Measurements from ENCODE around the gene SCT.

The SCT gene

GRCh38 chr11:608791-609251 lies 18.2 kb downstream of the SCT start:
- H3K9me3 Mint-ChIP-seq: no peaks in the 10 kb centered on the region
- H3K4me1 Mint-ChIP-seq: peaks cover 5% of the 10 kb centered on the region
- H3K4me3 Mint-ChIP-seq: no peak overlapping the region
- DNase-seq (ENCODE audit: low spot score in 2 of 2): no peak
- peaks cover 38% of the 10 kb centered on the region for H3K36me3 Mint-ChIP-seq (ENCODE audit: insufficient read depth)
- H3K27me3 Mint-ChIP-seq: no peaks in the 10 kb centered on the region
- ATAC-seq (replicated peaks; ENCODE audit: extremely low read depth, poor library complexity, severe bottlenecking): no peak
- H3K27ac Mint-ChIP-seq (ENCODE audit: low read depth): no peak overlapping the region

DNA sequence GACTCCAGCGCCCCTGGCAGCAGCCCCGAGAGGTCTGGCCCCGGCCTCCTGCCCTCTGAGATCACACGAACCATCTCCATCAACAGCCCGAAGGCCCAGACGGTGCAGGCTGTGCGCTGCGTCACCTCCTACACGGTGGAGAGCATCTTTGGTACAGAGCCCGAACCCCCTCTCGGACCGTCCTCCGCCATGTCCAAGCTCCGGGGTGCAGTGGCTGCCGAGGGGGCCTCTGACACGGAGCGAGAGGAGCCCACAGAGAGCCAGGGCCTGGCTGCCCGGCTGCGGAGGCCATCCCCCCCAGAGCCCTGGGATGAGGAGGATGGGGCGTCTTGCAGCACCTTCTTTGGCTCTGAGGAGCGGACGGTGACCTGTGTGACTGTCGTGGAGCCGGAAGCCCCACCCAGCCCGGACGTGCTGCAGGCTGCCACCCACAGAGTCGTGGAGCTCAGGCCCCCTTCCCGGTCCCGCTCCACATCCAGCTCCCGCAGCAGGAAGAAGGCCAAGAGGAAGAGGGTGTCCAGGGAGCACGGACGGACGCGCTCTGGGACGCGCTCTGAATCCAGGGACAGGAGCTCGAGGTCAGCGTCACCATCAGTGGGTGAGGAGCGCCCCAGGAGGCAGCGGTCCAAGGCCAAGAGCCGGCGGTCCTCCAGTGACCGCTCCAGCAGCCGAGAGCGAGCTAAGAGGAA lies 18.9 kb downstream of the SCT start:
- no peak for DNase-seq (ENCODE audit: low spot score in 2 of 2)
- Mint-ChIP-seq H3K4me1 (peaks cover 5% of the 10 kb centered on the region), H3K27ac (ENCODE audit: low read depth) (no peak overlapping the region), H3K36me3 (ENCODE audit: insufficient read depth) (peaks cover 42% of the 10 kb centered on the region), H3K4me3 (no peak overlapping the region), H3K27me3 (no peaks in the 10 kb centered on the region), H3K9me3 (no peaks in the 10 kb centered on the region)
- no peak for ATAC-seq (replicated peaks; ENCODE audit: extremely low read depth, poor library complexity, severe bottlenecking)

DNA sequence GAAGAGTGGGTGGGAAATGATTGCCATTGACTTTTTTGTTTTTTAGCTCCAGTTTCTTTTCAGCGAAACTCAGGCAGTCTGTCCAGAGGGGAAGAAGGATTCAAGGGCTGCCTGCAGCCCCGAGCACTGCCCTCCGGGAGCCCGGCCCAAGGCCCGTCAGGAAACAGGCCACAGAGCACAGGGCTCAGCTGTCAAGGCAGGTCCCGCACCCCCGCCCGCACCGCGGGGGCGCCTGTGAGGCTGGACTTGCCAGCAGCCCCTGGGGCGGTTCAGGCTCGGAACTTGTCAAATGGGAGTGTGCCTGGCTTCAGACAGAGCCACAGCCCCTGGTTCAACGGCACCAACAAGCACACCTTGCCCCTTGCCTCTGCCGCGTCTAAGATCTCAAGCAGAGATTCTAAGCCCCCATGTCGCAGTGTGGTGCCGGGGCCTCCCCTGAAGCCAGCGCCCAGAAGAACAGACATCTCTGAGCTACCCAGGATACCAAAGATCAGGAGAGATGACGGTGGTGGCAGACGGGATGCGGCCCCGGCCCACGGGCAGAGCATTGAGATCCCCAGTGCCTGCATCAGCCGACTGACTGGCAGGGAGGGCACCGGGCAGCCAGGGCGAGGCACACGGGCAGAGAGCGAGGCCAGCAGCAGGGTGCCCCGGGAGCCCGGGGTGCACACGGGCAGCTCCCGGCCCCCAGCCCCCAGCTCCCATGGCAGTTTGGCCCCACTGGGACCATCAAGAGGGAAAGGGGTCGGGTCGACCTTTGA lies 19.8 kb downstream of the SCT start:
- Mint-ChIP-seq H3K4me1 (peaks cover 3% of the 10 kb centered on the region), H3K36me3 (ENCODE audit: insufficient read depth) (peaks cover 38% of the 10 kb centered on the region), H3K27ac (ENCODE audit: low read depth) (peak overlapping the region; percentile 49), H3K9me3 (no peaks in the 10 kb centered on the region), H3K4me3 (no peak overlapping the region), H3K27me3 (no peaks in the 10 kb centered on the region)
- no peak for DNase-seq (ENCODE audit: low spot score in 2 of 2)
- ATAC-seq (replicated peaks; ENCODE audit: extremely low read depth, poor library complexity, severe bottlenecking): no peak

DNA sequence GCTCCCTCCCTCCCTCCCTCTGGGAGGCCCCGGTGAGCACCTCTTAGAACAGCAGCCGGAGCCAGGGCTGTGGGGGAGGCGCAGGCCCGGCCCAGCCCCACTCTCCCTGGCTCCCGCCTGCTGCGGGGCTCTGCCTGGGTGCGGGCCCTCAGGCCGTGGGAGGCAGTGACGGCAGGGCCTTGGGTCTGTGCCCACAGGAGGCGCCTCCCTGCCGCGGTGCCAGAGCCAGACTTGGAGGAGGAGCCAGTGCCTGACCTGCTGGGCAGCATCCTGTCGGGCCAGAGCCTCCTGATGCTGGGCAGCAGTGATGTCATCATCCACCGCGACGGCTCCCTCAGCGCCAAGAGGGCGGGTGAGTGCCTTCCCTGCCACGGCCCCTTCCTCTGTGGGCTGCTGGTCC lies 20.7 kb downstream of the SCT start:
- Mint-ChIP-seq H3K36me3 (ENCODE audit: insufficient read depth) (peaks cover 45% of the 10 kb centered on the region), H3K9me3 (no peaks in the 10 kb centered on the region), H3K4me3 (no peak overlapping the region), H3K27me3 (no peaks in the 10 kb centered on the region), H3K27ac (ENCODE audit: low read depth) (peak overlapping the region; percentile 49), H3K4me1 (no peaks in the 10 kb centered on the region)
- no peak for ATAC-seq (replicated peaks; ENCODE audit: extremely low read depth, poor library complexity, severe bottlenecking)
- no peak for DNase-seq (ENCODE audit: low spot score in 2 of 2)

DNA sequence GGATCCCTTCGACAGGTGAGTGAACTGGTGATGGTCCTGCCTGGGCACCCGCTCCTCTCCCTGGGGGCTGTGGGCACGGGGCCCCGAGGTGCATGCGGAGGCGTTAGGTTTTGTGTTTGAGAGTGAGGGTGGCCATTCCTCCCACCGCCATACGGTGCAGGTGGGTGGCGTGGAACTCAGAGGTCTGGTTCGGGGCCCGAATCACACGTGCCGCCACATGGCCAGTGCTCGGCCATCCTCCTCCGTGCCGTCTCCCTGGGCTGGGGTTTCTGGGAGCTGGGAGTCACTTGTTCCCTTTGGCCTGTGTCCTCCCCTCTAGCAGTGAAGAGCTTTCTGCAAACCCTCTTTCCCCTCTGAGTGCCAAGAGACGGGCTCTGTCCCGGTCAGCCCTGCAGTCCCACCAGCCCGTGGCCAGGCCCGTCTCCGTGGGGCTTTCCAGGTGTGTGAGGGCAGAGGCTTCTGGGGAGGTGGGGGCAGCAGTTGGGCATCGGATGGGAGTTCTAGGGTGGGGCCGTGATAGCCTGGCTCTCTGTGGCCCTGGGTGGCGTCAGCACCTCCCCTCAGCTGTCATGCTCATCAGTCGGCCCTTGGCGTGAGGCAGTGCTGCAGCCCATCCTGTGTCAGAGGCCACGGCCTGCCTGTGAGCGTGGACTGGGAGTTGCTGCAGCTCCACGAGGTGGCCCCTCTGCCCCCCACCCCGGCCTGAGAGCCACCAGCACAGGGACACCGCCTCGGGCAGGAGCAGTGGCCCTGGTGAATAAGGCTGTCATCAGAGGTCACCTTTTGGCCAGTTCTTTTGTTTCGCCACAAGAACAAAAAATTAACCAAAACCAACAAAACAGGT lies 21.5 kb downstream of the SCT start:
- H3K36me3 Mint-ChIP-seq (ENCODE audit: insufficient read depth): peaks cover 48% of the 10 kb centered on the region

DNA sequence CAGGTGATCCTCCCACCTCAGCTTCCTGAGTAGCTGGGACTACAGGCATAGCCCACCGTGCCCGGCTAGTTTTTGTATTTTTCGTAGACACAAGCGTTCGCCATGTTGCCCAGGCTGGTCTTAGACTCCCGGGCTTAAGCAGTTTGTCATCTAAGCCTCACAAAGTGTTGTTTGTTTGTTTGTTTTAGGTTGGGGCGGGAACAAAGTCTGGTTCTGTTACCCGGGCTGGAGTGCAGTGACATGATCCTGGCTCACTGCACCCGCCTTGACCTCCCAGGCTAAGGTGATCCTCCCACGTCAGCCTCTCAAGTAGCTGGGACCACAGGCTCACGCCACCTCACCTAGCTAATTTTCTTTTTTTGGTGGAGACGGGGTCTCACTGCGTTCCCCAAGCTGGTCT lies 23.8 kb downstream of the SCT start:
- Mint-ChIP-seq H3K36me3 (ENCODE audit: insufficient read depth) (peaks cover 67% of the 10 kb centered on the region), H3K9me3 (no peaks in the 10 kb centered on the region), H3K27ac (ENCODE audit: low read depth) (no peak overlapping the region), H3K4me3 (no peak overlapping the region), H3K27me3 (no peaks in the 10 kb centered on the region), H3K4me1 (no peaks in the 10 kb centered on the region)
- DNase-seq (ENCODE audit: low spot score in 2 of 2): no peak
- no peak for ATAC-seq (replicated peaks; ENCODE audit: extremely low read depth, poor library complexity, severe bottlenecking)

More for the DNA sequence above, 21.5 kb downstream of the SCT start:
- no peak for ATAC-seq (replicated peaks; ENCODE audit: extremely low read depth, poor library complexity, severe bottlenecking)
- no peaks in the 10 kb centered on the region for H3K9me3 Mint-ChIP-seq
- DNase-seq (ENCODE audit: low spot score in 2 of 2): no peak
- no peak overlapping the region for H3K4me3 Mint-ChIP-seq
- H3K27me3 Mint-ChIP-seq: no peaks in the 10 kb centered on the region
- H3K27ac Mint-ChIP-seq (ENCODE audit: low read depth): no peak overlapping the region
- no peaks in the 10 kb centered on the region for H3K4me1 Mint-ChIP-seq

GRCh38 chr11:601573-602245 lies 25.3 kb downstream of the SCT start:
- Mint-ChIP-seq H3K36me3 (ENCODE audit: insufficient read depth) (peaks cover 65% of the 10 kb centered on the region), H3K27me3 (no peaks in the 10 kb centered on the region), H3K4me1 (no peaks in the 10 kb centered on the region), H3K4me3 (no peak overlapping the region), H3K9me3 (no peaks in the 10 kb centered on the region), H3K27ac (ENCODE audit: low read depth) (no peak overlapping the region)
- ATAC-seq (replicated peaks; ENCODE audit: extremely low read depth, poor library complexity, severe bottlenecking) (no peak), DNase-seq (ENCODE audit: low spot score in 2 of 2) (no peak)

DNA sequence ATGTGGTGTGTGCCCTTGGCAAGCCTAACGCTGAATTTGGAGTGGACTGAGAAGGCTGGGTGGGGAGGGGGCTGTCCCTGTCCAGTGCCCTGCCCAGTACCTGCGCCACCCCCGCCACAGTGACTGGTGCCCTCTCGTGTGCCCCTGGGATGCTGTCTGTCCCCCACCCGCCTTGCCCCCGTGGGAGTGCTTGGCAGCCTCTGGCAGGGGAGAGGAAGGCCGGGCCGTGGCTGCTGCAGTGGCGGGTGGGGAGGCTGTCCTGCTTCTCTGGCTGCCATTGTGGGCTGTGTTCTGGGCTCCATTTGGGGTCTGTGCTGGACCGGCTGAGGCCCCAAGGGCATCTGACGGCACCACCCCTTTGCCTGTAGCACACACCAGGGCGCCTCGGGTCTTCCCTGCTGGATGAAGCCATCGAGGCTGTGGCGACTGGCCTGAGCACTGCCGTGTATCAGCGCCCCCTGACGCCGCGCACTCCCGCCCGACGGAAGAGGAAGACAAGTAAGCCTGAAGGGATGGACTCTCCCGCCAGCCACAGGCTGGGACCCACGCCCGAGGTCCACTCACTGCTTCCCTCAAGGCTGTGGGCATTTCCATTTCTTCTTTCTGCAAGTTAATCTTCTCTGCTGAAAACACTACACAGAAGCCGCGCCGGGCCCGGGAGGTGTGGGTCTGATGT lies 28.8 kb downstream of the SCT start:
- H3K27me3 Mint-ChIP-seq: no peaks in the 10 kb centered on the region
- no peak for DNase-seq (ENCODE audit: low spot score in 2 of 2)
- H3K4me3 Mint-ChIP-seq: no peak overlapping the region

GRCh38 chr11:597166-597725 lies 29.7 kb downstream of the SCT start:
- Mint-ChIP-seq H3K9me3 (no peaks in the 10 kb centered on the region), H3K27ac (ENCODE audit: low read depth) (peak overlapping the region; percentile 35), H3K4me3 (no peak overlapping the region), H3K36me3 (ENCODE audit: insufficient read depth) (peaks cover 74% of the 10 kb centered on the region), H3K4me1 (no peaks in the 10 kb centered on the region), H3K27me3 (no peaks in the 10 kb centered on the region)
- no peak for DNase-seq (ENCODE audit: low spot score in 2 of 2)
- no peak for ATAC-seq (replicated peaks; ENCODE audit: extremely low read depth, poor library complexity, severe bottlenecking)

More for the DNA sequence above, 28.8 kb downstream of the SCT start:
- Mint-ChIP-seq H3K27ac (ENCODE audit: low read depth) (peak overlapping the region; percentile 6), H3K36me3 (ENCODE audit: insufficient read depth) (peaks cover 69% of the 10 kb centered on the region), H3K9me3 (no peaks in the 10 kb centered on the region), H3K4me1 (no peaks in the 10 kb centered on the region)
- ATAC-seq (replicated peaks; ENCODE audit: extremely low read depth, poor library complexity, severe bottlenecking): no peak

DNA sequence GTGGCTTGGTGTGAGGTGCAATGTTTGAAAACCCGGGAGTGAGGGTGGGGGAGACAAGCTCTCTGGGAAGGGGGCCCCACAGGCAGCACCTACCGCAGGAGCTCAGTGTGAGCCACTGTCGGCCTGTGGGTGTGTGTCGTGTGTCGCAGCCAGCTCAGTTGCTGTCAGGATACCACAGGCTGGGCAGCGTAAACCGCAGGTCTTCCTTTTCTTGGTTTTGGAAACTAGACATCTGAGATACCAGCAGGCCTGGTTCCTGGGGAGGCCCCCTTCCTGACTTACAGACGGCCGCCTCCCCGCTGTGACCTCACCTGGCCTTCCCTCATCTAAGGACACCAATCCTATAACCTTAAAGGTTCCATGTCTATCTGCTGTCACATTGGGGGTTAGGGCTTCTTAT lies 30.6 kb downstream of the SCT start:
- DNase-seq (ENCODE audit: low spot score in 2 of 2) (no peak), ATAC-seq (replicated peaks; ENCODE audit: extremely low read depth, poor library complexity, severe bottlenecking) (no peak)
- Mint-ChIP-seq H3K27ac (ENCODE audit: low read depth) (peak overlapping the region; percentile 35), H3K27me3 (no peaks in the 10 kb centered on the region), H3K4me1 (no peaks in the 10 kb centered on the region), H3K36me3 (ENCODE audit: insufficient read depth) (peaks cover 73% of the 10 kb centered on the region), H3K9me3 (no peaks in the 10 kb centered on the region), H3K4me3 (no peak overlapping the region)

GRCh38 chr11:595400-595799 lies 31.6 kb downstream of the SCT start:
- no peak overlapping the region for H3K27ac Mint-ChIP-seq (ENCODE audit: low read depth)
- no peak overlapping the region for H3K4me3 Mint-ChIP-seq
- peaks cover 74% of the 10 kb centered on the region for H3K36me3 Mint-ChIP-seq (ENCODE audit: insufficient read depth)
- no peaks in the 10 kb centered on the region for H3K9me3 Mint-ChIP-seq
- no peak for DNase-seq (ENCODE audit: low spot score in 2 of 2)
- no peaks in the 10 kb centered on the region for H3K4me1 Mint-ChIP-seq
- ATAC-seq (replicated peaks; ENCODE audit: extremely low read depth, poor library complexity, severe bottlenecking): no peak
- H3K27me3 Mint-ChIP-seq: no peaks in the 10 kb centered on the region

Data from central memory CD8-positive, alpha-beta T cell (primary cell).